Measurements from ENCODE around the gene RAPGEF3.

The RAPGEF3 gene

DNA sequence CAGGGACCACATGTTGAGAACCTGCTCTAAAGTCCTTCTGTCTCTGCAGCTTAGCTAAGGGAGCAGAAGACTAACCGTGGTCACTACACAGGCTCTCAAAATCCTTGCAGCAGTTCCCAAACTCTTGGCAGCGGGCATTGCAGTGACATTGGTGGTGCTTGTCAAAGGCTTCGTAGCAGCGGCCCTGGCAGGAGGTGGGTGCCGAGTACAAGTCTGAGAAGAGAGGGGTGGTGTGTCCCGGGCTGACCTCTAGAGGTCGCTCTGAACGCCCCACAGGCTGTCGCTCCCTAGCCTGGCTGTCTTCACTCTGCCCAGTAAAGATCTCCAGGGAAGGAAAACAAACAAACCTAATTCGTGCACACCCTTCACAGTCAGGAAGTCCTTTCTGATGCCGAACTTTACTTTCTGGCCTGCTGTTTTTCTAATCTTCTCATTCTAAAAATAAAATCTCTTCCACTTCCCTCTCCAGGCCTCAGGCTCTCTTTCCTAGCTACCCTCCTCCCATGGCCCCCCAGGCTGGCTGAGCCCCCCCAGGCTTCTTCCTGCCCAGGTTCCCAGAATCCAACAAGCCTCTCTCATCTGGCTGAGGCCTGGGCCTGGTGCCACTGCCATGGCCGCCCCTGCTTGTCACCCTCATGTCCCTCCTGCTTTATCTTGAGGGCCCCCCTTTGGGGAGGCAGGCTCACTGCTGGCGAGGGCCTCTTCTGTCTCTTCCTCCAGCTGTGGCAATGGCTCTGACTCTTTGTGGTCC lies 41.1 kb downstream of the RAPGEF3 start:
- Histone ChIP-seq H3K27ac (ENCODE audit: low read depth, low read length) (peak overlapping the region; percentile 76), H3K36me3 (ENCODE audit: control insufficient read depth in 5 of 5, insufficient read depth in 5 of 5, low read length in 5 of 5) (peaks cover 0 to 4% (median 0%) of the 10 kb centered on the region in 5 donors), H3K27me3 (ENCODE audit: control insufficient read depth in 5 of 5, insufficient read depth in 4 of 5, low read length in 5 of 5) (no peaks in the 10 kb centered on the region), H3K9me3 (ENCODE audit: control insufficient read depth in 5 of 5, low read length in 5 of 5) (no peaks in the 10 kb centered on the region), H3K4me1 (ENCODE audit: control insufficient read depth in 5 of 5, insufficient read depth in 5 of 5, low read length in 5 of 5) (peaks cover 16 to 47% (median 45%) of the 10 kb centered on the region in 5 donors), H3K9ac (ENCODE audit: low read length in 5 of 5) (peak overlapping the region in 3 of 5 donors; percentile 22 to 53 (median 33)), H3K4me3 (ENCODE audit: low read depth in 1 of 5, low read length in 5 of 5) (peak overlapping the region in 1 of 5 donors; percentile 4)

DNA sequence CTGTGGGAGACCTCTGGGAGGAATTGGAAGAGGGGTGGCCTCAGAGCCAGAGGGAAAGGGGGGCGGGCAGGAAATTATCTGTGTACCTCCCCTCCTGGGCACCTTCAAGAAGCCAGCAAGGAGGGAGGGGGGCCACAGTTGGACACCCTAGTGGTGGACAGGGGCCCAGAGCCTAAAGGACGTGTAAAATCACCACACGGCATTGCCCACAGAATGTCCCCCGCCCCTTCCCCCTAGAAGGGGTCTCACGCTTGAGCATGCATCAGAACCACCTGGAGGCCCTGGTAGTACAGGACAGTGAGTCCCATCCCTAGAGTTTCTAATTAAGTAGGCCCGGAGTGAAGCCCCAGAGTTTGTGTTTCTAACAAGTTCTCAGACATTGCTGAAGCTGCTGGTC lies 41.6 kb downstream of the RAPGEF3 start:
- peaks cover 0 to 4% (median 0%) of the 10 kb centered on the region in 5 donors for H3K36me3 ChIP-seq (ENCODE audit: control insufficient read depth in 5 of 5, insufficient read depth in 5 of 5, low read length in 5 of 5)
- H3K27ac ChIP-seq (ENCODE audit: low read depth, low read length), result peak overlapping the region; percentile 52
- H3K9me3 ChIP-seq (ENCODE audit: control insufficient read depth in 5 of 5, low read length in 5 of 5), result no peaks in the 10 kb centered on the region
- peaks cover 16 to 47% (median 45%) of the 10 kb centered on the region in 5 donors for H3K4me1 ChIP-seq (ENCODE audit: control insufficient read depth in 5 of 5, insufficient read depth in 5 of 5, low read length in 5 of 5)
- H3K9ac ChIP-seq (ENCODE audit: low read length in 5 of 5), result peak overlapping the region in 1 of 5 donors; percentile 6
- no peaks in the 10 kb centered on the region for H3K27me3 ChIP-seq (ENCODE audit: control insufficient read depth in 5 of 5, insufficient read depth in 4 of 5, low read length in 5 of 5)
- H3K4me3 ChIP-seq (ENCODE audit: low read depth in 1 of 5, low read length in 5 of 5), result peak overlapping the region in 1 of 5 donors; percentile 4

DNA sequence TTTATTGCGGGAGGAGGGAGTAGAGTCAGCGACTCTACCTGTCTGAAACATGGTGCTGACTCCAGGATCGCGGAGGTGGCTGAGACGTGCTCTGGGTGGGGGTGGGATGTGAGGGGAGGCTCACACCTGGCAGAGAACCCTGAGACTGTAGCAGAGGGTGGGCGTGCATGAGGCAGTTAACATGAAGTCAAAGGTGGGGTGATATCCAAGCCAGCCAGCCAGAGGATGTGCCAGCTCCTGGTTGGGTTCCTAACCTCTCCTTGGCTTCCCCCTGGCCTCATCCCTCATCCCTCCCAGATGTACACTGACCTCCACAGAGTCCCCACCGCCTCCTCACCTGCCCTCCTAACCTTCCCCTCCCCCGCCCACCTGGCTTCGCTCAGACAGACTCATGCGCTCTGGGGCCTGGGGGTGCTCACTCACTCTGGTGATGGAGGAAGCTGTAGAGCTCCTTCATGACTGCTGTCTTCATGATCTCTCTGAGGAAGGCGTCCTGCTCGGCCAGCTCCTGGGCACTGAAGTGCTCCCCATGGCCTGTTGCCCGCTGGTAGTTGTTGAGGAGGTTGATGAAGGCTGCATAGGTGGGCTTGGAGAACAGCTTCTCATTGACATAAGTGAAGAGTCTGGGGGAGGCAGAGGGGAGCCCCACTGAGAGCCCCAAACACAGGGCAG lies 42.7 kb downstream of the RAPGEF3 start:
- H3K9me3 ChIP-seq (ENCODE audit: control insufficient read depth in 5 of 5, low read length in 5 of 5), result no peaks in the 10 kb centered on the region
- no peak overlapping the region for H3K27ac ChIP-seq (ENCODE audit: low read depth, low read length)
- no peaks in the 10 kb centered on the region for H3K27me3 ChIP-seq (ENCODE audit: control insufficient read depth in 5 of 5, insufficient read depth in 4 of 5, low read length in 5 of 5)
- peak overlapping the region in 1 of 5 donors; percentile 22 for H3K9ac ChIP-seq (ENCODE audit: low read length in 5 of 5)
- peak overlapping the region in 3 of 5 donors; percentile 24 to 62 (median 27) for H3K4me3 ChIP-seq (ENCODE audit: low read depth in 1 of 5, low read length in 5 of 5)
- peaks cover 0 to 4% (median 0%) of the 10 kb centered on the region in 5 donors for H3K36me3 ChIP-seq (ENCODE audit: control insufficient read depth in 5 of 5, insufficient read depth in 5 of 5, low read length in 5 of 5)
- H3K4me1 ChIP-seq (ENCODE audit: control insufficient read depth in 5 of 5, insufficient read depth in 5 of 5, low read length in 5 of 5), result peaks cover 16 to 47% (median 45%) of the 10 kb centered on the region in 5 donors

DNA sequence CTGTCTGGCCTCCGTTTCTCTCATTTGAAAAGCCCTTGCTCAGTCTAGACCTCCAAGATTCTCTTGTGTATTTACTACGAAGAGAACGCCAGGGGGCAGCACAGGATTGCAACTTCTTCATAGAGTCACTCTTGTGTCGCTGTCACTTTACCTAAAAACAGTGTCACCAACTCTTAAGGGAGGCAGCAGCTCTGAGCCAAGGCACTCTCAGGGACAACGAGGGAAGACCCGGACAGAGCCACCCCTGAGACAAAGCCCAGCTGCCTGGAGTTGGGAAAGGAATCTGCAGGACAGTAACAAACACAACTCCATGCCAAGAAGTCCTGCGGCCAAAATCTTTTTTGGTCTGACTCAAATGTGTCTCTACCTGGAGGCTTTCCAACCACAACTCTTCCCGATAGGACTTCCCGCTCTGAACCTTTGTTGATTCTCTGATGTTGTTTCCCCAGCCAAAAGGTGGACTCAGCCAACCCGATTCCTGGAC lies 43.2 kb downstream of the RAPGEF3 start:
- Histone ChIP-seq H3K9me3 (ENCODE audit: control insufficient read depth in 5 of 5, low read length in 5 of 5) (no peaks in the 10 kb centered on the region), H3K4me1 (ENCODE audit: control insufficient read depth in 5 of 5, insufficient read depth in 5 of 5, low read length in 5 of 5) (peaks cover 16 to 47% (median 45%) of the 10 kb centered on the region in 5 donors), H3K27ac (ENCODE audit: low read depth, low read length) (no peak overlapping the region), H3K9ac (ENCODE audit: low read length in 5 of 5) (peak overlapping the region in 1 of 5 donors; percentile 59), H3K4me3 (ENCODE audit: low read depth in 1 of 5, low read length in 5 of 5) (peak overlapping the region in 4 of 5 donors; percentile 24 to 62 (median 29)), H3K36me3 (ENCODE audit: control insufficient read depth in 5 of 5, insufficient read depth in 5 of 5, low read length in 5 of 5) (peaks cover 0 to 4% (median 0%) of the 10 kb centered on the region in 5 donors), H3K27me3 (ENCODE audit: control insufficient read depth in 5 of 5, insufficient read depth in 4 of 5, low read length in 5 of 5) (no peaks in the 10 kb centered on the region)

DNA sequence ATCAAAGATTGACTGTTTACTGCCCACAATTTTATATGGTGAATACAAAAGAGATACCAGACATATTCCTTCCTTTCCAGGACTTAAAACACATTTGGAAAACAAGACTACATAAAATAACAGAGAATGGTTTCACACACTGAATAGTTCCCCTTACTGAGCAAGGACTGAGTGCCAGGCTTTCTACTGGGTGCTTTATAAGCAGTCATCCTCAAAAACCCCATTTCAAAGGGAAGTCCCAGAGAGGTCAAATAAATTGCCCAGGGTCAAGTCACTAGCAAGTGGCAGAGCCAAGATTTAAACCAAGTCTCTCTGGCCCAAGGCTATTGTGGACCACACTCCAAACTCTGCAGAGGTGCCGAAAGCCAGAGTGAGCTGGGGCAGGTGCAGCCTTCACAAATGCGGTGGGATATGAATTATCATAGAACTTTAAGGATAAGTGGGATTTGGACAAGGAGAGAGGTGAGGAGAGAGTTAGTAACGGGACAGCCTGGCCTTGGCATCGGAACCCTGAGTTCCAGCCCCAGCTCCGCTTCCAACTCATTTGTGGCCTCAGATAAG lies 43.8 kb downstream of the RAPGEF3 start:
- Histone ChIP-seq H3K27ac (ENCODE audit: low read depth, low read length) (no peak overlapping the region), H3K4me1 (ENCODE audit: control insufficient read depth in 5 of 5, insufficient read depth in 5 of 5, low read length in 5 of 5) (peaks cover 16 to 52% (median 47%) of the 10 kb centered on the region in 5 donors), H3K36me3 (ENCODE audit: control insufficient read depth in 5 of 5, insufficient read depth in 5 of 5, low read length in 5 of 5) (peaks cover 0 to 2% (median 0%) of the 10 kb centered on the region in 5 donors), H3K27me3 (ENCODE audit: control insufficient read depth in 5 of 5, insufficient read depth in 4 of 5, low read length in 5 of 5) (no peaks in the 10 kb centered on the region), H3K4me3 (ENCODE audit: low read depth in 1 of 5, low read length in 5 of 5) (peak overlapping the region in 1 of 5 donors; percentile 62), H3K9me3 (ENCODE audit: control insufficient read depth in 5 of 5, low read length in 5 of 5) (no peaks in the 10 kb centered on the region), H3K9ac (ENCODE audit: low read length in 5 of 5) (no peak overlapping the region)

DNA sequence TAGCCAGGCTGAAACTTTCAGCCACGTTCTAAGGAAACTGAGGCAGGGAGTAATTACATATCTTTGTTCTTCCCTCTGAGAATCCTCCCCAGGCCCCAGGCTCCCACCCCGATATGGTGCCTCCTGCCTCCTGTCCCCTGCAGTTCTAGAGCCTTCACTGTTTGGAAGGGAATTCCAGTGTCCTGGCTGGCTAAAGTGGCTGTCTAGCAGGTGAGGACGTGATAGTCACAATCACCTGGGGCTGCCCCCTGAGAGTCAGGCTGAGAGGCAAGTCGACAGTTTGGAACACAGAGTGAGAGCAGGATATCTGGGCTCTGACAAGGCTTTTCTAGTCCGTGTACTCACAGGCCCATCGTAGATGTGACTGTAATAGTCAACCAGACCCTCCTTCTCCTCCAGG lies 46.5 kb downstream of the RAPGEF3 start:
- H3K27me3 ChIP-seq (ENCODE audit: control insufficient read depth in 5 of 5, insufficient read depth in 4 of 5, low read length in 5 of 5), result no peaks in the 10 kb centered on the region
- H3K27ac ChIP-seq (ENCODE audit: low read depth, low read length), result no peak overlapping the region
- H3K36me3 ChIP-seq (ENCODE audit: control insufficient read depth in 5 of 5, insufficient read depth in 5 of 5, low read length in 5 of 5), result no peaks in the 10 kb centered on the region
- no peak overlapping the region for H3K9ac ChIP-seq (ENCODE audit: low read length in 5 of 5)
- no peak overlapping the region for H3K4me3 ChIP-seq (ENCODE audit: low read depth in 1 of 5, low read length in 5 of 5)
- H3K4me1 ChIP-seq (ENCODE audit: control insufficient read depth in 5 of 5, insufficient read depth in 5 of 5, low read length in 5 of 5), result peaks cover 9 to 49% (median 43%) of the 10 kb centered on the region in 5 donors
- no peaks in the 10 kb centered on the region for H3K9me3 ChIP-seq (ENCODE audit: control insufficient read depth in 5 of 5, low read length in 5 of 5)

DNA sequence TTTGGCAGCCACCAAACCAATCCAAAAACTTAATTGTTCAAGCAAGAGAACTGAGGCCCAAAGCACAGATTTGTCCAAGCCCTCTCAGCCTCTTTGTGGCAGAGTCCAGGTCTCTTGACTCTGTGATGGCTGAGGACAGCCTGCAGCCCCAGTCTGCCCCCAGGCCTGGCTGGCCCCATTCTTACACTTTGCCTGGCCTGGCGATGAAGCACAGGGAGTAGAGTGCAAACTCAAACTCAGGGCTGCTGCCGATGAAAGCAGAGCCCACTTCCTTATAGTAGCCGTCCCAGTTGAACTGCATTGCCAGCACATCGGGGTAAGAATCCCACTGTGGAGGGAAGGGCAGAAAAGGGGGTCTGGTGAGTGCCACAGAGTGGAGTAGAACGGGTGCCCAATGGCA lies 47.2 kb downstream of the RAPGEF3 start:
- no peaks in the 10 kb centered on the region for H3K36me3 ChIP-seq (ENCODE audit: control insufficient read depth in 5 of 5, insufficient read depth in 5 of 5, low read length in 5 of 5)
- H3K4me1 ChIP-seq (ENCODE audit: control insufficient read depth in 5 of 5, insufficient read depth in 5 of 5, low read length in 5 of 5), result peaks cover 7 to 49% (median 41%) of the 10 kb centered on the region in 5 donors
- no peak overlapping the region for H3K9ac ChIP-seq (ENCODE audit: low read length in 5 of 5)
- H3K4me3 ChIP-seq (ENCODE audit: low read depth in 1 of 5, low read length in 5 of 5), result no peak overlapping the region
- no peaks in the 10 kb centered on the region for H3K27me3 ChIP-seq (ENCODE audit: control insufficient read depth in 5 of 5, insufficient read depth in 4 of 5, low read length in 5 of 5)
- no peak overlapping the region for H3K27ac ChIP-seq (ENCODE audit: low read depth, low read length)
- no peaks in the 10 kb centered on the region for H3K9me3 ChIP-seq (ENCODE audit: control insufficient read depth in 5 of 5, low read length in 5 of 5)

DNA sequence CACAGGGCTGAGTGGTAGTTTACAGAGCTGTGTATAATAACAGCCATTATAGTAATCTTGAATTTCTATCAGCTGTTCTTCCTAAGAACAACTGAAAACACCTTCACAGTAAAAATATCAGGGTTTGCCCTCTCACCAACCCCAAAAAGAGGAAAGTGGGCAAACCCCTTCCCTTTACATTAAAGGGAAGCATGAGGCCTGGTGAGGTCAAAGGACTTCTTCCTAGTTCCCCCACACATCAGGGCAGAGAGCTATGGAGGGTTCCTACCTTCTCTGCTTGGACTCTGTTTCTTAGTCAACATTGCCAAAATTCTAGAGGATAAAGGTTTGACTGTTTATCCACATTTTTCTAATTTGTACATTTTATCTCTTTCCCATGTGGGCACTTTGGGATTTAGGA lies 48.4 kb downstream of the RAPGEF3 start:
- Histone ChIP-seq H3K27me3 (ENCODE audit: control insufficient read depth in 5 of 5, insufficient read depth in 4 of 5, low read length in 5 of 5) (no peaks in the 10 kb centered on the region), H3K27ac (ENCODE audit: low read depth, low read length) (no peak overlapping the region), H3K4me3 (ENCODE audit: low read depth in 1 of 5, low read length in 5 of 5) (no peak overlapping the region)

DNA sequence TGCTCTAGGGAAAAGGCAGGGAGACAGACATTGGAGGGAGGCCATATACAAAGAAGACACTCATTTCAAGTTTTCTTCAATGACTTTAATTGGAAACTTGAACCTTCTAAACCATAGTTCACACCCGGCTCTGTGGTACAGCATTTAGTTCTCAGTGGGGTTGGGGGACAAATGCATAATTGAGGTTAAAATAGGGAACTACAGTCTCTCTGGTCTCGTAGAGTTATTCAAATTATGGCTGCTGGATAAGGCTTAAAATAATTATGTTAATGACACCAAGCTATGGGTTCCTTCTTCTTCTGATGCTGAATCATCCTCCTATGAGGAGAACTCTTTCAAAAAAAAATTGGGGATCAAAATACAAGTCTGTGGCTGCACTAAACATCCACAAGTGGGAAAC lies 49.0 kb downstream of the RAPGEF3 start:
- Histone ChIP-seq H3K27ac (ENCODE audit: low read depth, low read length) (no peak overlapping the region), H3K27me3 (ENCODE audit: control insufficient read depth in 5 of 5, insufficient read depth in 4 of 5, low read length in 5 of 5) (no peaks in the 10 kb centered on the region), H3K4me1 (ENCODE audit: control insufficient read depth in 5 of 5, insufficient read depth in 5 of 5, low read length in 5 of 5) (peaks cover 0 to 46% (median 32%) of the 10 kb centered on the region in 5 donors), H3K9ac (ENCODE audit: low read length in 5 of 5) (no peak overlapping the region), H3K4me3 (ENCODE audit: low read depth in 1 of 5, low read length in 5 of 5) (no peak overlapping the region), H3K9me3 (ENCODE audit: control insufficient read depth in 5 of 5, low read length in 5 of 5) (no peaks in the 10 kb centered on the region), H3K36me3 (ENCODE audit: control insufficient read depth in 5 of 5, insufficient read depth in 5 of 5, low read length in 5 of 5) (no peaks in the 10 kb centered on the region)

More for the DNA sequence above, 48.4 kb downstream of the RAPGEF3 start:
- Histone ChIP-seq H3K36me3 (ENCODE audit: control insufficient read depth in 5 of 5, insufficient read depth in 5 of 5, low read length in 5 of 5) (no peaks in the 10 kb centered on the region), H3K9me3 (ENCODE audit: control insufficient read depth in 5 of 5, low read length in 5 of 5) (no peaks in the 10 kb centered on the region), H3K4me1 (ENCODE audit: control insufficient read depth in 5 of 5, insufficient read depth in 5 of 5, low read length in 5 of 5) (peaks cover 4 to 46% (median 32%) of the 10 kb centered on the region in 5 donors), H3K9ac (ENCODE audit: low read length in 5 of 5) (no peak overlapping the region)
